DND-41 (cell line): Measurements from ENCODE around the gene THBS3.
A peak's percentile ranks its signal among the peaks of the same experiment; 100 is the strongest.

ENCODE experiments used
- ATAC-seq: fragments of 200-7000 bp; cut with Tn5 transposase; 3 replicates; pipeline ENCODE4 v1.9.1; 2021; ENCODE audit warnings: low read depth; ENCODE audit not compliant: insufficient read depth
- DNase-seq: peaks from one replicate; pipeline ENCODE4 v3.0.0-alpha.2; 2020
- H2AFZ ChIP-seq: 2 replicates; pipeline ENCODE4 v1.6.0; 2012; ENCODE audit warnings: low read depth, low read length
- H3K27ac ChIP-seq: 2 replicates; pipeline ENCODE4 v1.5.1; 2012; ENCODE audit warnings: low read length, inconsistent platforms
- H3K27me3 ChIP-seq: fragments of 200-600 bp; sonication (generic); 2 replicates; pipeline ENCODE4 v1.6.0; 2012; ENCODE audit warnings: low read length, mild to moderate bottlenecking, inconsistent platforms; ENCODE audit not compliant: insufficient read depth, poor library complexity
- H3K36me3 ChIP-seq: 2 replicates; pipeline ENCODE4 v1.5.1; 2012; ENCODE audit warnings: low read length, inconsistent platforms; ENCODE audit not compliant: insufficient read depth
- H3K4me1 ChIP-seq: 2 replicates; pipeline ENCODE4 v1.5.1; 2012; ENCODE audit warnings: mild to moderate bottlenecking, low read length; ENCODE audit not compliant: insufficient read depth
- H3K4me2 ChIP-seq: 2 replicates; pipeline ENCODE4 v1.6.0; 2012; ENCODE audit warnings: mild to moderate bottlenecking, moderate library complexity, low read length, inconsistent platforms; ENCODE audit not compliant: insufficient read depth
- H3K4me3 ChIP-seq, 2 experiments: fragments of 200-600 bp in 1 of 2; shearing (Covaris generic) in 1 of 2; 2 replicates each; pipeline ENCODE4 v1.5.1; 2012 to 2016; ENCODE audit warnings: inconsistent platforms in 2 of 2, low read length in 2 of 2, mild to moderate bottlenecking in 2 of 2, low read depth in 1 of 2, moderate library complexity in 1 of 2
- H3K79me2 ChIP-seq: 2 replicates; pipeline ENCODE4 v1.6.0; 2012; ENCODE audit warnings: low read length, inconsistent platforms; ENCODE audit not compliant: insufficient read depth
- H3K9ac ChIP-seq: 2 replicates; pipeline ENCODE4 v1.6.0; 2012; ENCODE audit warnings: low read depth, mild to moderate bottlenecking, inconsistent platforms, low read length, moderate library complexity
- H3K9me3 ChIP-seq: 2 replicates; pipeline ENCODE4 v1.5.1; 2012; ENCODE audit warnings: low read length, moderate library complexity, mild to moderate bottlenecking, inconsistent platforms; ENCODE audit not compliant: insufficient read depth, severe bottlenecking
- H4K20me1 ChIP-seq: 2 replicates; pipeline ENCODE4 v1.6.0; 2012; ENCODE audit warnings: low read length; ENCODE audit not compliant: insufficient read depth
- EZH2 ChIP-seq: IDR thresholded peaks from 3 replicates; pipeline ENCODE4 v1.6.1; 2012; ENCODE audit warnings: borderline replicate concordance, low read depth, mild to moderate bottlenecking, moderate library complexity, low read length, inconsistent platforms; ENCODE audit not compliant: severe bottlenecking
- TF ChIP-seq, protein P1 (sequence below): IDR thresholded peaks from 2 replicates; pipeline ENCODE4 v1.5.1; 2012; ENCODE audit warnings: borderline replicate concordance, low read length, moderate library complexity, mild to moderate bottlenecking; ENCODE audit not compliant: poor library complexity, severe bottlenecking; ENCODE audit errors: extremely low read depth

The THBS3 gene

GRCh38 chr1:155185783-155186066 is 22.0 kb downstream of the THBS3 start:
- TF ChIP-seq, protein P1, sequence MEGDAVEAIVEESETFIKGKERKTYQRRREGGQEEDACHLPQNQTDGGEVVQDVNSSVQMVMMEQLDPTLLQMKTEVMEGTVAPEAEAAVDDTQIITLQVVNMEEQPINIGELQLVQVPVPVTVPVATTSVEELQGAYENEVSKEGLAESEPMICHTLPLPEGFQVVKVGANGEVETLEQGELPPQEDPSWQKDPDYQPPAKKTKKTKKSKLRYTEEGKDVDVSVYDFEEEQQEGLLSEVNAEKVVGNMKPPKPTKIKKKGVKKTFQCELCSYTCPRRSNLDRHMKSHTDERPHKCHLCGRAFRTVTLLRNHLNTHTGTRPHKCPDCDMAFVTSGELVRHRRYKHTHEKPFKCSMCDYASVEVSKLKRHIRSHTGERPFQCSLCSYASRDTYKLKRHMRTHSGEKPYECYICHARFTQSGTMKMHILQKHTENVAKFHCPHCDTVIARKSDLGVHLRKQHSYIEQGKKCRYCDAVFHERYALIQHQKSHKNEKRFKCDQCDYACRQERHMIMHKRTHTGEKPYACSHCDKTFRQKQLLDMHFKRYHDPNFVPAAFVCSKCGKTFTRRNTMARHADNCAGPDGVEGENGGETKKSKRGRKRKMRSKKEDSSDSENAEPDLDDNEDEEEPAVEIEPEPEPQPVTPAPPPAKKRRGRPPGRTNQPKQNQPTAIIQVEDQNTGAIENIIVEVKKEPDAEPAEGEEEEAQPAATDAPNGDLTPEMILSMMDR: no peak
- H3K9ac ChIP-seq: no peak overlapping the region
- H2AFZ ChIP-seq: no peak overlapping the region

GRCh38 chr1:155184835-155185782 is 22.6 kb downstream of the THBS3 start:
- no peaks in the 10 kb centered on the region for H4K20me1 ChIP-seq
- no peaks in the 10 kb centered on the region for H3K36me3 ChIP-seq
- no peak overlapping the region for H3K27ac ChIP-seq
- no peak overlapping the region for H3K4me2 ChIP-seq
- DNase-seq (no peak), ATAC-seq (0 out of 3 replicates have a peak, but pooled peaks have one; percentile 42)
- H2AFZ ChIP-seq: no peak overlapping the region
- H3K4me1 ChIP-seq: no peaks in the 10 kb centered on the region
- H3K79me2 ChIP-seq: no peaks in the 10 kb centered on the region
- no peaks in the 10 kb centered on the region for H3K27me3 ChIP-seq
- H3K4me3 ChIP-seq: no peak overlapping the region
- no peak for TF ChIP-seq EZH2
- TF ChIP-seq, protein P1: no peak
- no peak overlapping the region for H3K9ac ChIP-seq
- no peaks in the 10 kb centered on the region for H3K9me3 ChIP-seq

More at GRCh38 chr1:155185783-155186066, 22.0 kb downstream of the THBS3 start:
- Histone ChIP-seq H3K9me3 (no peaks in the 10 kb centered on the region), H3K4me1 (no peaks in the 10 kb centered on the region), H3K4me3 (no peak overlapping the region), H3K27me3 (no peaks in the 10 kb centered on the region), H3K79me2 (no peaks in the 10 kb centered on the region), H3K4me2 (no peak overlapping the region), H4K20me1 (no peaks in the 10 kb centered on the region), H3K36me3 (no peaks in the 10 kb centered on the region), H3K27ac (no peak overlapping the region)
- no peak for DNase-seq
- no peak for ATAC-seq

DNA sequence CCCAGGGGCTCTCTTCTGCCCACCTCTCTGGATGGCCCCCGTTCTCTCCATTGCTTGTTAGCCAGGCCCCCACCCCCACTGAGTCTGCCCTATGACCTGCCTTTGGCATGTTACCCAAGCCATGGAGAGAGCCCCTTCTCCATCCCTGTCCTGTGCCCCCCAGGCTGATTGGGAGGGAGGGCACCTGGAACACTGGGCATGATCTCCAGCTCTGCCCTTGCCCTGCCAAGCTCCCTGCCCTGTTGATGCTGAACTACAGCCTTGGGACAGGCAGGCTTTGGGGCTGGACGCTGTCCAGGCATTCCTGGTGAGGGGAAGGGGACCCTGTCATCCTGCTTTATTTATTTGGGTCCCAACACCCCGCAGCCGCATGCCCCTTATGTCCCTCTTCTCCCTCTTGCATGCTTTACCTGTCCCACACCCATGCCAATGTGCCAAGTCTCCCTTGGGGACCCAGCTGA is 23.3 kb downstream of the THBS3 start:
- H3K9me3 ChIP-seq: no peaks in the 10 kb centered on the region
- H3K9ac ChIP-seq: no peak overlapping the region
- H3K36me3 ChIP-seq: no peaks in the 10 kb centered on the region
- no peak overlapping the region for H3K4me2 ChIP-seq
- H3K79me2 ChIP-seq: no peaks in the 10 kb centered on the region
- H3K4me1 ChIP-seq: no peaks in the 10 kb centered on the region
- no peaks in the 10 kb centered on the region for H4K20me1 ChIP-seq
- no peak overlapping the region for H2AFZ ChIP-seq
- no peak for ATAC-seq
- H3K27ac ChIP-seq: no peak overlapping the region
- no peak for DNase-seq
- no peak overlapping the region for H3K4me3 ChIP-seq
- no peak for TF ChIP-seq EZH2
- TF ChIP-seq, protein P1: no peak
- no peaks in the 10 kb centered on the region for H3K27me3 ChIP-seq
